H9 (cell line): Measurements from ENCODE around the gene SCN3A. TPM values are rescaled to one million over a fixed set of nuclear protein-coding genes. Genes with fewer than 3 reads are reported as not detected.

Experiments used
- DNase-seq: peaks from one replicate; pipeline ENCODE4 v3.0.0-alpha.2; 2017
- H2AFZ ChIP-seq: one replicate; pipeline ENCODE4 v1.6.1; 2013; ENCODE audit warnings: mild to moderate bottlenecking, low read length, control low read depth, moderate library complexity
- H2AK5ac ChIP-seq: 2 replicates; pipeline ENCODE4 v1.6.1; 2013; ENCODE audit warnings: low read length, control low read depth, mixed read lengths; ENCODE audit not compliant: insufficient read length
- H2BK120ac ChIP-seq: one replicate; pipeline ENCODE4 v1.6.1; 2013; ENCODE audit warnings: low read depth, mild to moderate bottlenecking, low read length, control low read depth, inconsistent platforms; ENCODE audit not compliant: poor library complexity, severe bottlenecking
- H2BK12ac ChIP-seq: 2 replicates; pipeline ENCODE4 v1.6.1; 2013; ENCODE audit warnings: low read length, control low read depth, mixed read lengths, low read depth; ENCODE audit not compliant: insufficient read length
- H2BK15ac ChIP-seq: 2 replicates; pipeline ENCODE4 v1.6.1; 2013; ENCODE audit warnings: low read depth, low read length, control low read depth
- H2BK20ac ChIP-seq: one replicate; pipeline ENCODE4 v1.6.1; 2013; ENCODE audit warnings: low read depth, mild to moderate bottlenecking, low read length, control low read depth, inconsistent platforms; ENCODE audit not compliant: poor library complexity, severe bottlenecking
- H2BK5ac ChIP-seq: 2 replicates; pipeline ENCODE4 v1.6.1; 2013; ENCODE audit warnings: low read length, control low read depth, mixed read lengths; ENCODE audit not compliant: insufficient read length
- H3K14ac ChIP-seq: 2 replicates; pipeline ENCODE4 v1.6.1; 2013; ENCODE audit warnings: low read length, control low read depth; ENCODE audit not compliant: insufficient read depth
- H3K18ac ChIP-seq: 2 replicates; pipeline ENCODE4 v1.6.1; 2013; ENCODE audit warnings: low read depth, mild to moderate bottlenecking, mixed read lengths, low read length, control low read depth; ENCODE audit not compliant: insufficient read length
- H3K23ac ChIP-seq: 2 replicates; pipeline ENCODE4 v1.6.1; 2013; ENCODE audit warnings: low read length, control low read depth, mixed read lengths, low read depth; ENCODE audit not compliant: insufficient read length
- H3K23me2 ChIP-seq: 2 replicates; pipeline ENCODE4 v1.6.1; 2013; ENCODE audit warnings: low read depth, mild to moderate bottlenecking, mixed read lengths, low read length, control low read depth; ENCODE audit not compliant: insufficient read length, poor library complexity, severe bottlenecking
- H3K27ac ChIP-seq: 2 replicates; pipeline ENCODE4 v1.5.1; 2013; ENCODE audit warnings: low read length, control low read depth, mixed read lengths, low read depth; ENCODE audit not compliant: insufficient read length
- H3K27me3 ChIP-seq: 2 replicates; pipeline ENCODE4 v1.6.1; 2013; ENCODE audit warnings: low read length, control low read depth, inconsistent platforms; ENCODE audit not compliant: insufficient read depth
- H3K4ac ChIP-seq: 2 replicates; pipeline ENCODE4 v1.6.1; 2013; ENCODE audit warnings: low read depth, mild to moderate bottlenecking, control low read depth, inconsistent platforms, low read length, moderate library complexity
- H3K4me1 ChIP-seq: 2 replicates; pipeline ENCODE4 v1.6.1; 2013; ENCODE audit warnings: low read length, control low read depth, inconsistent platforms; ENCODE audit not compliant: insufficient read depth
- H3K4me2 ChIP-seq: 2 replicates; pipeline ENCODE4 v1.6.1; 2013; ENCODE audit warnings: low read length, control low read depth, mixed read lengths; ENCODE audit not compliant: insufficient read length, insufficient read depth
- H3K56ac ChIP-seq: 2 replicates; pipeline ENCODE4 v1.6.1; 2013; ENCODE audit warnings: low read depth, mild to moderate bottlenecking, mixed read lengths, low read length, control low read depth; ENCODE audit not compliant: insufficient read length
- H3K79me1 ChIP-seq: 2 replicates; pipeline ENCODE4 v1.6.1; 2013; ENCODE audit warnings: low read depth, mild to moderate bottlenecking, moderate library complexity, low read length, control low read depth, inconsistent platforms; ENCODE audit not compliant: insufficient read depth, poor library complexity, severe bottlenecking
- H3K79me2 ChIP-seq: 2 replicates; pipeline ENCODE4 v1.6.1; 2013; ENCODE audit warnings: low read length, control low read depth, inconsistent platforms; ENCODE audit not compliant: insufficient read depth
- H3K9ac ChIP-seq: 2 replicates; pipeline ENCODE4 v1.6.1; 2013; ENCODE audit warnings: low read length, control low read depth, mixed read lengths; ENCODE audit not compliant: insufficient read length; ENCODE audit errors: extremely low read depth
- H3K9me3 ChIP-seq: one replicate; pipeline ENCODE4 v1.6.1; 2013; ENCODE audit warnings: low read depth, low read length, inconsistent platforms; ENCODE audit not compliant: control insufficient read depth
- H3T11ph ChIP-seq: one replicate; pipeline ENCODE4 v1.6.1; 2013; ENCODE audit warnings: mild to moderate bottlenecking, low read length, control low read depth, inconsistent platforms
- H4K20me1 ChIP-seq: one replicate; pipeline ENCODE4 v1.6.1; 2013; ENCODE audit not compliant: control insufficient read depth, insufficient read length, insufficient read depth
- H4K5ac ChIP-seq: 2 replicates; pipeline ENCODE4 v1.6.1; 2013; ENCODE audit warnings: low read depth, mild to moderate bottlenecking, mixed read lengths, low read length, control low read depth; ENCODE audit not compliant: insufficient read length
- H4K8ac ChIP-seq: replicated peaks from 2 replicates; pipeline ENCODE4 v1.6.1; 2013; ENCODE audit warnings: low read length, control low read depth, mixed read lengths, low read depth; ENCODE audit not compliant: insufficient read length
- H4K91ac ChIP-seq: 2 replicates; pipeline ENCODE4 v1.6.1; 2013; ENCODE audit warnings: low read depth, mild to moderate bottlenecking, moderate library complexity, mixed read lengths, low read length, control low read depth; ENCODE audit not compliant: insufficient read length
- H3K27ac Mint-ChIP-seq, 3 experiments: 2 replicates in 2 of 3; 3 replicates in 1 of 3; pipeline ENCODE4 v1.8.0; 2020 to 2021; ENCODE audit warnings: mixed read lengths in 3 of 3, mild to moderate bottlenecking in 1 of 3, moderate library complexity in 1 of 3
- H3K27me3 Mint-ChIP-seq: 2 replicates; pipeline ENCODE4 v1.8.0; 2021; ENCODE audit warnings: low read depth, mild to moderate bottlenecking, moderate library complexity, mixed read lengths
- H3K36me3 Mint-ChIP-seq, 3 experiments: 2 replicates in 2 of 3; 3 replicates in 1 of 3; pipeline ENCODE4 v1.8.0; 2020 to 2021; ENCODE audit warnings: low read depth in 3 of 3, mixed read lengths in 3 of 3; ENCODE audit not compliant: insufficient read depth in 1 of 3
- H3K4me1 Mint-ChIP-seq, 2 experiments: 2 replicates each; pipeline ENCODE4 v1.8.0; 2020; ENCODE audit warnings: mixed read lengths in 2 of 2
- H3K4me3 Mint-ChIP-seq, 2 experiments: 2 replicates in 1 of 2; 3 replicates in 1 of 2; pipeline ENCODE4 v1.8.0; 2020 to 2021; ENCODE audit warnings: mild to moderate bottlenecking in 2 of 2, mixed read lengths in 2 of 2, moderate library complexity in 1 of 2
- H3K9me3 Mint-ChIP-seq, 2 experiments: 2 replicates in 1 of 2; 3 replicates in 1 of 2; pipeline ENCODE4 v1.8.0; 2020; ENCODE audit warnings: mild to moderate bottlenecking in 2 of 2, mixed read lengths in 2 of 2, moderate library complexity in 1 of 2
- CTCF ChIP-seq: fragments of 200-600 bp; sonication (generic); conservative IDR thresholded peaks from 3 replicates; pipeline ENCODE4 v1.8.0; 2021; ENCODE audit warnings: antibody characterized with exemption, mild to moderate bottlenecking
- WGBS: extraction: QIAGEN DNeasy Blood & Tissue Kit; methylation state at CpG from one replicate; pipeline ENCODE4 v1.1.7; 2013; ENCODE audit warnings: missing lambda C conversion rate, low lambda C conversion rate, mixed read lengths; ENCODE audit not compliant: insufficient read length; ENCODE audit errors: extremely low coverage; 5-methylcytosine and 5-hydroxymethylcytosine counted together
- total RNA-seq: library from RNA; stranded (reverse); gene quantifications from 2 replicates; pipeline ENCODE4 v1.2.1, GENCODE V29; 2021

The SCN3A gene
- total RNA-seq, 1 experiment from 2014 or later: not detected

GRCh38 chr2:165086337-165086736 lies 117.5 kb downstream of the SCN3A start:
- no peak for TF ChIP-seq CTCF
- Histone ChIP-seq H3K23ac (no peak overlapping the region), H3K4me1 (no peaks in the 10 kb centered on the region), H3K27ac (no peak overlapping the region), H3K56ac (no peak overlapping the region), H2BK120ac (no peak overlapping the region), H3K18ac (no peak overlapping the region), H3K27me3 (no peaks in the 10 kb centered on the region), H2AK5ac (no peak overlapping the region), H2AFZ (no peak overlapping the region), H3K4ac (no peak overlapping the region), H2BK15ac (no peak overlapping the region), H3K23me2 (no peaks in the 10 kb centered on the region), H4K5ac (no peak overlapping the region), H4K20me1 (no peaks in the 10 kb centered on the region), H3K9me3 (no peaks in the 10 kb centered on the region), H4K91ac (no peak overlapping the region), H4K8ac (no peak overlapping the region), H3K4me2 (no peak overlapping the region), H2BK12ac (no peak overlapping the region), H3K79me1 (no peaks in the 10 kb centered on the region), H2BK20ac (no peak overlapping the region), H3K79me2 (no peaks in the 10 kb centered on the region), H2BK5ac (no peak overlapping the region), H3K9ac (no peak overlapping the region), H3T11ph (no peak overlapping the region), H3K14ac (no peak overlapping the region)
- H3K4me1 Mint-ChIP-seq: no peaks in the 10 kb centered on the region
- H3K4me3 Mint-ChIP-seq: no peak overlapping the region
- no peak overlapping the region for H3K27ac Mint-ChIP-seq
- peaks cover 5 to 8% of the 10 kb centered on the region in 2 experiments; a peak in 3 of 5 replicates for H3K9me3 Mint-ChIP-seq
- WGBS: no CpG with 5 or more reads among the region's 2 CpGs
- DNase-seq: no peak
- peaks cover 0 to 5% (median 0%) of the 10 kb centered on the region in 3 experiments; a peak in 2 of 7 replicates for H3K36me3 Mint-ChIP-seq
- no peaks in the 10 kb centered on the region for H3K27me3 Mint-ChIP-seq
